NT2/D1 (cell line): Measurements from ENCODE around the gene CT47B1.
"Not testable (repeated sequence)": the region's sequence is repeated elsewhere in the genome, so short reads cannot be mapped to it uniquely, and the experiment has no call there.

ENCODE experiments used
- DNase-seq: peaks from one replicate; pipeline ENCODE4 v3.0.0-alpha.2; 2011; ENCODE audit warnings: low read depth, low spot score
- H3K27me3 ChIP-seq: 2 replicates; pipeline ENCODE4 v1.6.0; 2011; ENCODE audit warnings: mild to moderate bottlenecking; ENCODE audit not compliant: insufficient read length, insufficient read depth
- H3K36me3 ChIP-seq: 2 replicates; pipeline ENCODE4 v1.6.1; 2011; ENCODE audit warnings: mild to moderate bottlenecking, low read length, mixed read lengths; ENCODE audit not compliant: insufficient read depth, insufficient read length
- H3K4me1 ChIP-seq: 2 replicates; pipeline ENCODE4 v1.5.1; 2011; ENCODE audit not compliant: insufficient read depth, insufficient read length
- H3K4me3 ChIP-seq: 2 replicates; pipeline ENCODE4 v1.5.1; 2011; ENCODE audit warnings: low read depth; ENCODE audit not compliant: insufficient read length
- H3K9ac ChIP-seq: 2 replicates; pipeline ENCODE4 v1.6.0; 2011; ENCODE audit warnings: low read depth; ENCODE audit not compliant: insufficient read length
- H3K9me3 ChIP-seq: 2 replicates; pipeline ENCODE4 v1.5.1; 2011; ENCODE audit warnings: mild to moderate bottlenecking, low read length; ENCODE audit not compliant: insufficient read depth
- SUZ12 ChIP-seq: IDR thresholded peaks from 2 replicates; pipeline ENCODE4 v1.6.1; 2011; ENCODE audit not compliant: insufficient read length, insufficient read depth; ENCODE audit errors: extremely low read depth
- YY1 ChIP-seq: IDR thresholded peaks from 2 replicates; pipeline ENCODE4 v1.6.1; 2011; ENCODE audit not compliant: insufficient read length, insufficient read depth
- ZNF274 ChIP-seq: IDR thresholded peaks from 2 replicates; pipeline ENCODE4 v1.6.1; 2011; ENCODE audit warnings: mild to moderate bottlenecking, low read depth, low read length

CT47B1 gene

GRCh38 chrX:120875766-120876165 lies at the start of gene CT47B1:
TSS of gene CT47B1 (minus strand) at chrX:120875866. CDS start at chrX:120875670, 196 bp downstream.
- H3K9me3 ChIP-seq, H3K9ac ChIP-seq, H3K36me3 ChIP-seq, H3K27me3 ChIP-seq, H3K4me1 ChIP-seq, DNase-seq, H3K4me3 ChIP-seq: not testable (repeated sequence)

DNA sequence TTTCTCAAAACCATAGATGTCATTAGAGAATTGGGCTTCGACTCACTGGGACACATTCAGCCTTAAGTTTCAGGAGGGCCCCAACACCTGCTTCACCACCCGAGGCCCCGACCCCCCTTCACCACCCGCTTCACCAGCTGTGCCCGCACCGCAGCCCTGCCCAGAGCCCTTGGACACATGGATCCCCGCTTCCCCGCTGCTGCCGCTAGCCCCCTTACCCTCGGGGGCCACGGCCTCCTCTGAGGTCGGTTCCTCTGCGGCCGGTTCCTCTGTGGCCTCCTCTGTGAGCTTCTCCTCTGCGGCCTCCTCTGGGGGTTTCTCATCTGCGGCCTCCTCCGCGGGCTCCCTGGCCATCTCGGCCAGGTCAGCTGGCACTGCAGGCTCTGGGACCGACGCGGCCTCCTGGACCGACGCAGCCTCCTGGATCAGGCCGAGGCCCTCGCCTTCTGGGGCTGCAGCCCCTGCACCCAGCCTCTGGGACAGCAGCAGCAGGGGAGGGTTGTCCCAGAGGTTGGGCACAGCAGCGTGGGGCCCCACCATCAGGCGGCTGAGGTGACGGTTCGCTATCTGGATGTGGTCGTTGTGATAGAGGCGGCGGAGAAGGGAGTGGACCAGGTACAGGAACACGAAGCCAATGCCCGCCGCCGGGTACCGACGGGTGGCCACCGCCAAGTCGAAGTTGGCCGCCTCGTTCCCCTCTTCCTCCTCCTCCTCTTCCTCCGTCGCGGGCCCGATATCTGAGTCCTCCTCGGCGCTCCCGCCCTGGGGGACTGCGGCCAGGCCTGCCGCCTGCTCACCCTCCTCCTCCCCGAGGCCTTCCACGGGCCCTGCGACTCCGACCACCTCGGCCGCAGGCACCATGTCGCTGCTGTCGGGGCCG lies 748 bp downstream of the CT47B1 start:
- Histone ChIP-seq H3K36me3 (no peaks in the 10 kb centered on the region), H3K9ac (no peak overlapping the region), H3K9me3 (no peaks in the 10 kb centered on the region), H3K4me3 (no peak overlapping the region), H3K4me1 (no peaks in the 10 kb centered on the region), H3K27me3 (no peaks in the 10 kb centered on the region)
- TF ChIP-seq SUZ12, result no peak
- TF ChIP-seq YY1, result no peak
- TF ChIP-seq ZNF274, result no peak
- no peak for DNase-seq

DNA sequence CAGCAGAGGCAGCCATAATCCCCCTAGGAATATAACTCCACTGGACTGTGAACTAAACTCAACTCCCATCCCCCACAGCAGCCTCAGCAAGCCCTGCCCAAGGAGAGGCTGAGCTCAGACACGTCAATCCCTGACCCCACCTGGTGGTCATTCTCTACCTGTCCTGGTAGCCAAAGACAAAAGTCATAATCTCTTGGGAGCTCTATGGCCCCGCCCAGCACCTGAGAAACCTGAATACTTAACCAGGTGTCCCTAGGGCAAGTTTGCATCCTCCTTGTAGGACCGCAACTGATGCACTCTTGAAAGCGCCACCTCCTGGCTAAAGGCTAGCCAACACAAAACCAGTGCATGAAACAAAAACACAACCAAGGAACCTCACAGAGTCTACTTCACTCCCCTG lies 18.4 kb downstream of the CT47B1 start:
- H3K27me3 ChIP-seq, result no peaks in the 10 kb centered on the region
- H3K9ac ChIP-seq, result no peak overlapping the region
- TF ChIP-seq SUZ12, result no peak
- H3K36me3 ChIP-seq, result no peaks in the 10 kb centered on the region
- H3K4me3 ChIP-seq, result no peak overlapping the region
- no peaks in the 10 kb centered on the region for H3K4me1 ChIP-seq
- DNase-seq, result peak; percentile 11
- no peaks in the 10 kb centered on the region for H3K9me3 ChIP-seq

GRCh38 chrX:120840827-120841226 lies 34.8 kb downstream of the CT47B1 start:
- no peak for DNase-seq
- H3K4me1 ChIP-seq, result no peaks in the 10 kb centered on the region
- H3K36me3 ChIP-seq, result no peaks in the 10 kb centered on the region
- no peak overlapping the region for H3K9ac ChIP-seq
- peaks cover 6% of the 10 kb centered on the region; the same call in 1 of the 2 replicates for H3K9me3 ChIP-seq
- no peaks in the 10 kb centered on the region for H3K27me3 ChIP-seq
- TF ChIP-seq SUZ12, result no peak
- TF ChIP-seq ZNF274, result no peak
- no peak for TF ChIP-seq YY1
- H3K4me3 ChIP-seq, result no peak overlapping the region

DNA sequence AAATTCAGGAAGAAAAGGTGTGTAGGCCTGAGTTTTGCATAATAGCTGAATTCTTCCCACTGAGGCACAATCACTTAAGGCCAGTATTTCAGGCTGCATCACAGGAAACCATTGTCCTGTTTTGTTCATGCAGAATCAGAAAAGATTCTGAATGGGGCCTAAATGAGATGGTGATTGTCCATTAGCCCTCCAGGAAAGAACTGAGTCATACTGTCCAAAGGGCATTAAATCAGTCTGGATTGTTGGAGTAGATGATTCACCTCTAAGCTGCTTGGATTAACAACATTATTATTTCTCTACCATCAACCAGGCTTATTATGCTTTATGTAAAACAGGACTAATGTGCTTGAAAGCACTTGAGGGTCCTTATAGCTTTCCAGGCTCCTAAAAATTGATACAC lies 36.2 kb downstream of the CT47B1 start:
- H3K4me3 ChIP-seq, result no peak overlapping the region
- TF ChIP-seq SUZ12 (no peak), ZNF274 (no peak), YY1 (no peak)
- no peaks in the 10 kb centered on the region for H3K36me3 ChIP-seq
- no peak overlapping the region for H3K9ac ChIP-seq
- peaks cover 6% of the 10 kb centered on the region; the same call in 1 of the 2 replicates for H3K9me3 ChIP-seq
- no peaks in the 10 kb centered on the region for H3K27me3 ChIP-seq
- H3K4me1 ChIP-seq, result no peaks in the 10 kb centered on the region
- no peak for DNase-seq

DNA sequence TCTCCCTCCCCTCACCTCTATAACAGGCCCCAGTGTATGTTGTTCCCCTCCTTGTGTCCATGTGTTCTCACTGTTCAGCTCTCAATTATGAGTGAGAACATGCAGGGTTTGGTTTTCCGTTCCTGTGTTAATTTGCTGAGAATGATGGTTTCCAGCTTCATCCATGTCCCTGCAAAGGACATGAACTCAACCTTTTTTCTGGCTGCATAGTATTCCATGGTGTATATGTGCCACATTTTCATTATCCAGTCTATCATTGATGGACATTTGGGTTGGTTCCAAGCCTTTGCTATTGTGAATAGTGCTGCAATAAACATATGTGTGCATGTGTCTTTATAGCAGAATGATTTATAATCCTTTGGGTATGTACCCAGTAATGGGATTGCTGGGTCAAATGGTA lies 48.5 kb downstream of the CT47B1 start:
- H3K4me1 ChIP-seq, H3K36me3 ChIP-seq, H3K9me3 ChIP-seq, H3K9ac ChIP-seq, DNase-seq, H3K4me3 ChIP-seq: not testable (repeated sequence)
- H3K27me3 ChIP-seq, result peaks cover 76% of the 10 kb centered on the region

- Histone ChIP-seq H3K9ac (no peak overlapping the region), H3K27me3 (peaks cover 77% of the 10 kb centered on the region), H3K4me1 (no peaks in the 10 kb centered on the region), H3K36me3 (no peaks in the 10 kb centered on the region), H3K9me3 (no peaks in the 10 kb centered on the region), H3K4me3 (no peak overlapping the region)
- TF ChIP-seq ZNF274 (no peak), SUZ12 (no peak), YY1 (no peak)
- no peak for DNase-seq
Observed at GRCh38 chrX:120825146-120825545, 50.5 kb downstream of the CT47B1 start.
